Gastroesophageal sphincter (tissue), 3 donors: ENCODE data around the gene DAAM1.

ENCODE experiments used
- CTCF ChIP-seq, 4 experiments: fragments of 200-600 bp in 2 of 4; fragments of 450-650 bp in 2 of 4; sonication (generic) in 1 of 4; IDR thresholded peaks; one replicate each; pipeline ENCODE4 v1.5.1; 2017 to 2019; ENCODE audit warnings: antibody characterized with exemption in 4 of 4, mild to moderate bottlenecking in 2 of 4, moderate library complexity in 2 of 4
- POLR2A ChIP-seq, 2 donors: fragments of 450-650 bp; IDR thresholded peaks; one replicate each; pipeline ENCODE4 v1.6.1; 2017; ENCODE audit warnings: antibody characterized with exemption in 2 of 2, mild to moderate bottlenecking in 2 of 2, moderate library complexity in 1 of 2
- POLR2AphosphoS5 ChIP-seq: sonication (generic); formaldehyde crosslinking; IDR thresholded peaks from one replicate; pipeline ENCODE4 v1.6.1; 2017; ENCODE audit warnings: antibody characterized with exemption

GRCh38 chr14:59305836-59306555 is 117.5 kb downstream of the DAAM1 start:
- TF ChIP-seq CTCF (IDR thresholded peaks at IDR 0.05) (no peak), POLR2AphosphoS5 (no peak), POLR2A (IDR thresholded peaks at IDR 0.05) (no peak)
